ENCODE data around the gene SLC9A7.

Gene SLC9A7

DNA sequence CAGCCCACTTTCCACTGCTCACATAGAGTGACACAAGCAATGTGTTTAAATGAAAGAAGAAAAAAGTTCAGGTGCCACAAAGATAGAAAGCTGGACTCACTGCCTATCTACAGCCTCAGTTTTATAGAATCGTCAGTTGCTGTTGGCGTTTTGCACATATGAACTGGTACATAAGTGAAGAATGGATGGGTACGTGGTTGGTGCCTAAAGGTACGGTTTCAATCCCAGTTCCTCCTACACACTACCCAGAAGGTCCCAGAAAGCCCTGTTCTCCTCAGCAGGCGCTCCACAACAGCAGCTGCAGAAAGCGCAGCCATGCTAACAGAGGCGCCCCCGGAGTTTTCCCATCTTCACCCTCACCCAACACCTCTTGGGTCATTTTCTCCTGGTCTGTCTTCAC, 161.7 kb downstream of the SLC9A7 start:
- no peak for DNase-seq

DNA sequence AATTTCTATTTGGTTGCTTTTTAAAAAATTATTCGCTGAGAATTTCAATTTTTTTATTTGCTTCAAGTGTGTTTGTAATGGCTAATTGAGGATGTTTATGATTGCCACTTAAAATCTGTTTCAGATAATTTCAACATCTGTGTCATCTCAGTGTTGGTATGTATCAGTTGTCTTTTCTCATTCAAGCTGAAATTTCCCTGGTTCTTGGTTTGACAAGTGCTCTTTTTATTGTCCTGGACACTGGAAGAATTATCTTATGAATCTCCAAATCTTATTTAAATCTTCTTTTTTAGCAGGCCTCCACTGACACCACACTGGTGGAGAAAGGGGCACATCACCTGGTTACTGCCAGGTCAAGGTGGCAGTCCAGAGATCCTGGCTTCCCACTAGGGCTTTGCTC, 163.8 kb downstream of the SLC9A7 start:
- no peak for DNase-seq

DNA sequence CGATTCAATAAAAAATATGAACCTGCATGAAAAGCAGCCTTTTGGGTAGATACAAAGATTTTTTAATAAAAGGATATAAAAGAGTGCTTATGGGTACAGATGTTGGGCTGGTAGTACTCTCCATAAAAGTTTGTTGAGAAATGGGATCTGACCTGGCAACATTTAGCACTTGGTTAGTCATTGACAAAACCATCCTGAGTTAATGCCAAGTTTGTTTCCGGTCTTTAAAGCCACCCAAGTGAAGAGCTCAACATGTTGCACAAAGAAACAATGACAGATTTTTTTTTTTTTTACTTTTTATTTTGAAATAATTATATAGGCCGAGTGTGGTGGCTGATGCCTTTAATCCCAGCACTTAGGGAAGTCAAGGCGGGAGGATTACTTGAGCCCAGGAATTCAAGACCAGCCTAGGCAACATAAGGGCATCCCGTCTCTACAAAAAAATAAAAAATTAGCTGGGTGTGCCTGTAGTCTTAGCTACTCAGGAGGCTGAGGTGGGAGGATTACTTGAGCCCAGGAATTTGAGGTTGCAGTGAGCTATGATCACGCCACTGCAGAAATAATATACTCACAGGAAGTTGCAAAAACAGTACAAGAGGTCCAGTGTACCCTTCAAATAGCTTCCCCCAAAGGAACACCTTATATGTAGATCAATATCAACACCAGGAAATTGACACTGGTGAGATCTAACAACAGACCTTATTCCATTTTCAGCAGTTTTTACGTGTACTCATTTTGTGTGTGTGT, 168.8 kb downstream of the SLC9A7 start:
- no peak for DNase-seq

DNA sequence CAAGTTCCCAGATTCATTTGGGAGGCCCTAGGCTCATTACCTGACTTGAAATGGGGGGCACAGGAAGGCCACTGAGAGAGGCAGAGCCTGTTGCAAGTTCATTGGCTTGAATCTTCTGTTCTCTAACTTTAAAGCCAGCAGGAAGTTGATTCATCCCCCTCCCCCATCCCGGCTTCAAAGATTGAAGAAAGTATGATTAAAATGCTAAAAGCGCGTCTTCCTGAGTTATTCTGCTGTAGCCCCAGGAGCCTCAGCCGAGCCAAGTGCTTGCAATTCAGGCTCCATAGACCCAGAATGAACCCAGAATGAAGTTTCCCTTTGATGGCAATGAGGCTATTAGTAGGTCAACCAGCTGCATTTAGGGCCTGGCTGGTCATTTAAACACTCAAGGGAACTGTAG, 170.7 kb downstream of the SLC9A7 start:
- no peak for DNase-seq

DNA sequence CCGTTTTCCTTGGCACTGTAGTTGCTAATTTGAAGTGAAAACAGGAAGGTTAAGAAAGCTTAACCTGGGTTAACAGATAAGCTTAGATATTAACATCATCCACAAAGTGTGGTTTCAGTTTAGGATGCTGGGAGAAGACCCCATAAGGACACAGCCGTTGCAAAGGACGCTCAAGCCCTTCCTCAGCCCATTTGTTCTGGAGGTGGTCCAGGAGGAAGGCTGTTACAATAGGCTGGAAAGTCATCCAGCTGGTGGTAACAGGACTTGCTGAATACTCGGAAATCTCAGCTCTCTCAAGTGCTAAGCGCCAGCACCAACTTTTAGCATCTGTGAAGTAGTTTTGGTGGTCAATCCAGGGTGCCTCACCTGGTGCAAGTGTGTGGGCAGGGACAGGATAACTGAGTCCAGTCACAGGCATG, 171.2 kb downstream of the SLC9A7 start:
- no peak for DNase-seq

DNA sequence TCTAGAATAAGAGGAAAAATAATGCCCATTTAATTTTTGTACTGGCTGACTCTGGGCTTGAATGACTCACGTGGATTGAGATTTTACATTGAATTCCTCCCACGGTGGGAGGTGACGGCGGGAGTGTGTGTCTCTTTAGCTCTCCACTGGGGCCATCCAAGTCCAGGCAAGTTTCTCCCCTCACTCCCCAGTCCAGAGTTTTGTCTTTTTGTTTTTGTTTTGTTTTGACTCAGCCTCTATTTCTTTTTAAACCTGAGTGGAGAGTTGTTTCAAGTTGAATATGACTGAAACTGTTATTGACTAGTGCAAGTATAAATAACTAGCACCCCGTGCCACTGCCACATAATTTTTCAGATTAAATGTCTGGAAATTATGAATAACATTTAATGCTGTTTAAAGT, 171.8 kb downstream of the SLC9A7 start:
- no peak for DNase-seq

DNA sequence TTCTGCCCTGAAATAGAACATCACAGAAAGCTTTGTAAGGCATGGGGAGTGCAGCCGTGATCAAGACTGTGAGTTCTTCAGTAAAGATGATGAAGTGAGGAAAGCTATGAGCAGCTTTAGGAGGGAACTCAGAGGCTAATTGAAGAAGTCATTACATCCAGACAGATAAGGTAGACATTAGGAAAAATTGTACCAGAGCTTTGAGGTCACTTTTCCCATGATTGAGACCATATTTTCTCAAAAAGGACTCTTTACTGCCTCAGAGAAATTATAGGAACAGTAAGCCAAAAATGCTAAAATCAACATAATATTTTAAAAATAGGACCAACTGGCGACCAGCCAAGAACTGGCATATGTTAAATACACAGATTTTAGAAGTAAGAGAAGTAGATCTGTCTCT, 174.2 kb downstream of the SLC9A7 start:
- DNase-seq = no peak

DNA sequence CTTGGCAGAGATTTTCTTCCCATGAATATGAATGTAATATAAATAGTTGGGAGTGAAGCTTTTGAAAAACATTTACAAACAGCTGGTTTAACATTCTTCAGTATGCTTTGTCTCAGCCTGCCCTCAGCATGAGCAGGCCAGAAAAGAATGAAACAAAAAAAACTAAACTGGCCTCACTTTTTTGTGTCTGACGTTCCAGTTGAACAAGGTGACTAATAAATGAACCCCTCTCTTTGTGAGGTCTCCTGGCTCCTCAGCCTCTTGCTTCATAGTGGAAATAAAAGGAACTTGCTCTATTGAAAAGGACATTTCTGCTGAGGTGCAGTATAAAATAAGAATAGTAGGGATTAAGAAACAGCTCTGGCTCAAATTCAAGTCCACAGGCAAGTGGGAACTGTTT, 176.0 kb downstream of the SLC9A7 start:
- no peak for DNase-seq

DNA sequence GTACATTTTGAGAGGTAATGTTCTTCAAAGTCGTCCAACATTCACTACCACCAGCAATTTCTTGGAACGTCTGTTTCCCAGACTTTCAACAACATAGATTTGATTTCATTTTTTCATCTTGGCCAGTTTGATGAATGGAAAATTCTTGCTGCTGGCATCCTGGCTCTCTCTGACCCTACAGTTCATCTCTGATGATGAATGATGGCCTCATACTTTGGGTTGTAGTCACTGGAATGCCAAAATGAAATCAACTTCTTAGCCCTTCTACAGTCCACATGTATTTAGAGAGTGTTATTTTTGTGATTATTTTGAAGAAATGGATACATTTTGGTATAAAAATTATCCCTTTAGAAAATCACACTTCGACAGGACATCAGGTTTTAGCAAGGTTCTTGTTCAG, 176.6 kb downstream of the SLC9A7 start:
- no peak for DNase-seq

DNA sequence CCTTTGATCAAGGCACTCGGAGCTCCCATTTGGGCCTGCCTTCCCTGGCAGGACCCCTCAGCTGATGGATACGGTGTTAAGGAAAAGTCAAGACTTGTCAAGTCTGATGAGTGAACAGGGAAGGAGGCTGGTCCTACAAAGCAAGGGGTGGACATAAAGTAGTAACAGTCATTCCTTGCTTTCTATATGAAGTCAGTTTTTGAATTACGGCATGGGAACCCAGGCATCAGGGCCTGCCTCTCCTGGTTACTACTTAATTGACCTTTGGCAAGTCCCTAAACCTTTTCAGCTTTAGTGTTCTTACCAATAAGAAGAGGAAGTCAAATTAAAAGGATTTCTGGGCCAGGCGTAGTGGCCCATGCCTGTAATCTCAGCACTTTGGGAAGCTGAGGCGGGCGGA, 178.3 kb downstream of the SLC9A7 start:
- DNase-seq = no peak

DNA sequence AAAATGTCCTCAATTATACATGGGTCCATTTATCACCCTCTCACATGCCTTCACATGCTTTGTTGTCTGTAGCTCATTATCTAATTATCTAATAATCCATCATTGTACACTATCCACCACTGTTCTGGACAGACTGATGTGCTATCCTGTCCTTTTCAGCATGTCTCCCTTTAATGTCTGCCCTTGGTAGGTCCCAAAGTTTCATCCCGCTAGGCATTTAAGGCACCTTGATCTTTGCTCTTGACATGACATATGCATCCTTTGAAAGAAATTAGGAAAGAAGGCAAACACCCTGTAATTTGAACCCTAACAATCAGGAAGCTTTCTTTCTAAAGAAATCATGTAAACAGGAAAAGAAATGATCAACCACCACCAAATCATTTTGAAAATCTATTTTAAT, 179.7 kb downstream of the SLC9A7 start:
- no peak for DNase-seq

DNA sequence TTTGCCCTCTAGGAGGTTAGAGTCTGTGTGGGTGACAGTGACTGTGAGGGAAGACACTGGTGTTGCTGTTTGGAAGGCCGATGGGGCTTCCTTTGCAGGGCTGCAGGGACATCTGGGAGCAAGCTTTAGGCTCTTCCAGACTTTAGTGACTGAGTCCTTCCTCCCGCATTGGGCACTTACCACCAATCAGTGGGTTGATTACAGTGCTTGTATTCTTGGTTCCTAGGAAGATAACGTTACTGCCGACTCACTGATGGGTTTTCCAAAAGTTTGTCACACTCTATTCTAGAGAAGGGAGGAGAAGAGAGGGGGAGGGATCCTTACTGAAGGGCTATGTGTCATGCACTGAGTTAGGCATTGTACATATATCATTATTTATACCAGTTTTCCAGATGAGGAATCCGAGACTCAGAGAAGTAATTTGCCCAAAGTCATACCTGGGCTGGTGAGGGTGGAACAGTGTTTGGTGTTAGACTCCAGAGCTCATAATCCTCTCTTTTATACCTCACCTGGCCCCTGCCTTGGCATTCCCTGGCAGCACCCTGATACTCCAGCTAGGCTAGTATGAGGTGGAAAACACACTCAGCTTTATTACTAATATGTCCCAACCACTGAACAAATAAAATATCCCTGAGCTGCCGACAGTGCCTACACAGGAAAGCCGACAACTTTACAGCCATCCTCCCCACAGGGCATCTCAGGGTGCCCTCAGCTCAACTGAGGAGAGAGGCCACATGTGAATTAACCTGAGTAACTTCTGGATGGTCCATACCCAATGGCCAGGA, 181.5 kb downstream of the SLC9A7 start:
- DNase-seq = no peak

DNA sequence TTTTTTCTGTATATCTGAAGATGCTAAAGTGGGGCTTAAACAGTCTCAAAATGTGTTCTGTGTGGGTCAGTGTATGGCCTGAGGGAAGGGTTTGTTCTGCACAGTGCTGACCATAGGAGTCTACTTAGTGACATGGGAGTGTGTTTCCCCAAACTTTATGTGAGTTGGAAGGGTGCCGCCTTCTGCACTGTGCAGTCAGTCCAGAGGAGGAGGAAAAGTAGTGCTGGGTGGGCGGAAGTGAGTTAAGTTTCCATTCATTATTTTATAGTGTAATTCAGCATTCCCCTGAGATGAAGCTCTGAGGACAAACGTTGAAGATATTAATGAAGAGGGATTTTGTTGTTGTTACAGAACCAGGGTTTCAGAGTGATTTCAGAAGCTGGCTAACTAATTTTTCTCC, 182.5 kb downstream of the SLC9A7 start:
- no peak for DNase-seq

DNA sequence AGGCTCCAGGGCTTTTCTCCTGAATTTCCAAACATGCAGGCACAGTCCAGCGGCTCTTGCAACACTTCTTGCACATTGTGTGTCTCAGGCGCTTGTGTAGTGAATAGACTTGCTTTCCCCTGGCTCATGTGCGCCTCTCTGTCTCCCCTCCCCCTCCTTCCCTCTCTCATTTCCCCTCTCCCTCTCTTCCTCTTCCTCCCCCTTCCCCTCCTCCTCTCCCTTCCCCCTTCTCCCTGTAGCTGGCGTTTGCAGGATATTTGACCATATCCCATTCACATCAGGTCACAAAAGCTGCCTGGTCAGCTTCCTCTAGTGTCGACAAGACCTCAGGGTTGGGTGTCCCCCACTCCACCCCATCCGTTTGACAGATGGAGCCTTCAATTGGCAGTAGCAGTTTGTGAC, 182.9 kb downstream of the SLC9A7 start:
- no peak for DNase-seq

DNA sequence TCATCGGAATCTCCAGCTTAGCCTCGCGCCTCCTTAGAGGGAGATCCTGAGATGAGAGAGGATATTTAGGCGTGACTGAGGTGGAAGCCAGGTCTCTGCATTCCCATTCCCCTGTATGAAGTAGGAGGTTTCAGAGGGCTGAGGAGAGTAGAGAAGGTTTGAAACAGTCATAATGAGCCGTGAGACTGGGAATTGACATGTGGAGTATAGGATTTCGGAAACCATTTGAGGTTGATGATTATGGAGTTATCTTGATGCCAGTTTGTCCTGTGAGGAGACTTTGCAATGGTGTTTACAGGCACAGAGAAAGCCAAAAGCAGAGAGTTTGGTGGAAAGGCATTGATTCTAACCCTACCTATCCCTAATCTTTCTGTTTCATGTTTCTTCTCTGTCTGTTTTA, 183.3 kb downstream of the SLC9A7 start:
- DNase-seq = no peak

DNA sequence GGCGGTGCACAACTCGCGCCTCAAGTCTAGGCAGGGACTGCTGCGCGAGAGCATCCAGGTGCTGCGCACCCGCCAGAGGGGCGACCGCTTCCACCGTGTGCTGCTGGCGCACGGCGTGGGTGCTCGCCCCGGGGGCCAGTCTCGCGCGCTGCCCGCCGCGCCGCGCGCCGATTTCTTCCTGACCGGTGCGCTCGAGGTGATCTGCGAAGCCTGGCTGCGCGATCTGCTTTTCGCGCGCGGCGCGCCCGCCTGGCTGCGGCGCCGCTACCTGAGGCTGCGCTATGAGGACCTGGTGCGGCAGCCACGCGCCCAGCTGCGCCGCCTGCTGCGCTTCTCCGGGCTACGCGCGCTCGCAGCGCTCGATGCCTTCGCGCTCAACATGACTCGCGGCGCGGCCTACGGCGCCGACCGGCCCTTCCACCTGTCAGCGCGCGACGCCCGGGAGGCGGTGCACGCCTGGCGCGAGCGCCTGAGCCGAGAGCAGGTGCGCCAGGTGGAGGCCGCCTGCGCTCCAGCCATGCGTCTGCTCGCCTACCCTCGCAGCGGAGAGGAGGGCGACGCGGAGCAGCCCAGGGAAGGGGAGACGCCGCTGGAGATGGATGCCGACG, 184.0 kb downstream of the SLC9A7 start:
- DNase-seq = peak; percentile 18

DNA sequence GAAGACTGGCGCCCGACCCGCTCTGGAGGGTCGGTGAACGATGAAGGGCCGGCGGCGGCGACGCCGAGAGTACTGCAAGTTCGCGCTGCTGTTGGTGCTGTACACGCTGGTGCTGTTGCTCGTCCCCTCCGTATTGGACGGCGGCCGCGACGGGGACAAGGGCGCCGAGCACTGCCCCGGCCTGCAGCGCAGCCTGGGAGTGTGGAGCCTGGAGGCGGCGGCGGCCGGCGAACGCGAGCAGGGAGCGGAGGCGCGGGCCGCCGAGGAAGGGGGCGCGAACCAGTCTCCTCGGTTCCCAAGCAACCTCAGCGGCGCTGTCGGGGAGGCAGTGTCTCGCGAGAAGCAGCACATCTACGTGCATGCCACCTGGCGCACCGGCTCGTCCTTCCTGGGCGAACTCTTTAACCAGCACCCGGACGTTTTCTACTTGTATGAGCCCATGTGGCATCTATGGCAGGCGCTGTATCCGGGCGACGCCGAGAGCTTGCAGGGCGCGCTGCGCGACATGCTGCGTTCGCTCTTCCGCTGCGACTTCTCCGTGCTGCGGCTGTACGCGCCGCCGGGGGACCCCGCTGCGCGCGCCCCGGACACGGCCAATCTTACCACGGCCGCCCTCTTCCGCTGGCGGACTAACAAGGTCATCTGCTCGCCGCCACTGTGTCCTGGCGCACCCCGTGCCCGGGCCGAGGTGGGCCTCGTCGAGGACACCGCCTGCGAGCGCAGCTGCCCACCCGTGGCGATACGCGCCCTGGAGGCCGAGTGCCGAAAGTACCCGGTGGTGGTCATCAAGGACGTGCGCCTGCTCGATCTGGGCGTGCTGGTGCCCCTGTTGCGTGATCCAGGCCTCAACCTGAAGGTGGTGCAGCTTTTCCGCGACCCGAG, 184.8 kb downstream of the SLC9A7 start:
- peak; percentile 58 for DNase-seq

DNA sequence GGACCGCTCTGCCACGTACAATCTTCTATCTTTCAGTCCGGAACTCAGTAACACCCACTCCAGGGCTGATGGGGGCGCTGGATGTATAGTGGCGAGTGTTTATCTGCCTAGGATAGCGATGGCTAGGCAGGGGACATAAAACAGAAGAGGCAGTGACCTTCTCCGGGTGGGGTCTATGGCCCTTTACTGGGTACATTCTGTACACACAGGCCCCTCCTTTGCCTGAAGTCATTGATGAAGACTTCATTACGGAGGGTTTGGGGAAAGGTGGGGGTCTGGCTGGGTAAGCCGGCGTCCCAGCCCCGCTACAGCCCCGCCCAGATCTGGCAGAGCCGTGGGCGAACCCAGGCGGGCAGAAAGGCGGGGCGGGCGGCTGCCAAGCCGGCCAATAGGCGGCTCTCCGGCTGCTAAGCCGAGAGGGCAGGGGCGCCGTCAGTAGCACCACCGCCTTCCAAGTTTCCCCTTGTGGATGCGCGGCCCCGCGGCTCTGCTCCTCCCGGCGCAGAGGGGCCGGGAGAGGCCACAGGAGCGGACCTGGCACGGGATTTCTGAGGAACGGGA, 185.5 kb downstream of the SLC9A7 start, which contains the start of gene CHST7:
TSS of gene CHST7 (plus strand) at position 435 of the 561 bp plus-strand sequence. CDS start 167 bp downstream, outside the sequence.
- DNase-seq = peak; percentile 53

DNA sequence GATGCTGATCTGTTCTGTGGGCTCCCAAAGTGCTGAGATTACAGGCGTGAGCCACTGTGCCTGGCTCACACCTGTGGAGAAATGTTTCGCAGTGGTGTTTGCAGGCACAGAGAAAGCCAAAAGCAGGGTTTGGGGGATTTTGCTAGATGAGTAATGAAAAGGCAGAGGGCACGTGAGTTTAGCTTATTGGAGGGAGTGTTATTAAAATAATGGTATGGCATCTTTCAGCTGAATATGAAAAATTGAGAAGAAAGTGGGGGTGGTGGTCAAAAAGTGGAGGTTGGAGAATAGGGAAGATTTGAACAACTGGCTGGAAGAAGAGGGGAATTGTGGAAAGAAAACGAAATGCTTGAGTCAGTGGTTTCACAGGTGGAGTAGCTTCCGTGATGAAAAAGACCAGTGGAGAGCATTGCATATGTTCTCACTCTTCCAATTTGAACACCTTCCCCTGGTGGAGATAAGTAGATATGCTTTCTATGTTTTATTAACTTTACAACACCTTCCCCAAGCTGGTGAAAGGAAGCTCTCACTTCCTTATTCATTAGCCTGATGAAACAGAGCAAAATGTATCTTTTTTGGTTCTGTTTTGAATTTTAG, 186.5 kb downstream of the SLC9A7 start:
- DNase-seq = no peak

DNA sequence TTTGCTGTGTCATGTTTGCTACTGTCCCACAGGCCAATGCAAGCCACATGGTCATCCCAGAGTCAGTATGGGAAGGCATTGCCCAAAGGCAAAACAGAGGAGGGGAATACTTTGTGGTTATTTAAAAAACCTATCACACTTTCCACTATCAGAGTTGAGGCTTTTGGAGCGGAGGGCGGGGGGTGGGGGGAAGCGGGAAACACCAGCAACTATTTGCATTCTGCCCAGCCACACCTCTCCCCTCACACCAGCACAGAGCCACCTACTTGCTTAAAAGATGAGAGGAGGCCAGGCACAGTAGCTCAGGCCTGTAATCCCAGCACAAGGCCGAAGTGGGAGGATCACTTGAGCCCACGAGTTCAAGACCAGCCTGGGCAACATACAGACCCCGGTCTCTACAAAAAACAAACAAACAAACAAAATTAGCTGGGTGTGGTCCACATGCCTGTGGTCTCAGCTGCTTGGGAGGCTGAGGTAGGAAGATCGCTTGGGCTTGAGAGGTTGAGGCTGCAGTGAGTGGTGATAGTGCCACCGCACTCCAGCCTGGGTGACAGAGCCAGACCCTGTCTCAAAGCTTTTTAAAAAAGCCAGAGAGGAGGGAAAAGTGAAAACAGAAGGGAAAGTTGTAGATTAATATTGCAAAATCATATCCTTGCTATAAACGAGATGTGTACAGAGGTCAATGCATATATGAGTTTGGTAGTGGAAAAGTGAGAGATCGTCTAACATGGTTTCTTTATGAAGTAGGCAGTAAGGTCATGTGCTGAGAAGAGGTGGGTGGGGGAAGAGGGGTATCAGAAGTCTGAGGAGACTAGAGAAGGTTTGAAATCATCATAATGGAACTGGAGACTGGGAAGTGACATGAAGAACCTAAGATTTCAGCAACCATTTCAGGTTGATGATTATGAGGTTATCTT, 187.2 kb downstream of the SLC9A7 start:
- DNase-seq = no peak

DNA sequence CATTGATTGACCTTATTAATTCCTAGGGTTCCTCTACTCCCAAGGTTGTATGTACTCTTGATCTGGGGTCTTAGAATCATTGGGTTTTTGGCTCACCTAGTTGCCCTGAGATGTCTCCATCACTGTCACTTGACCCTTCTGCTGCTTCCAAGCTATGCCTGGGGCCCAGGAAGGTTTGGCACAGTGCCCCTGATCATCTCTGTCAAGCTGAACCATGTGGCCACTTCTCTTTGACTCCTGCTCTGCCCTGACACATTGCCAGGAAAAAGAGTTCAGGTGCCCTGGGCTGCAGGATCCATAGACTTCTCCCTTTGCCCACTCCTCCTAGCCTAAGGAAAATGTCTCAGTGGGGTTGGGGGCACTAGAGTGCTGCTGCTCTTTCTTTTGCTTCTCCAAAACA, 189.3 kb downstream of the SLC9A7 start:
- no peak for DNase-seq

Data from NCI-H1092 (cell line).